Hair follicular keratinocyte (primary cell): ENCODE data around the gene FABP2. TPM values are rescaled to one million over a fixed set of nuclear protein-coding genes. Genes with fewer than 3 reads are reported as not detected.

Experiments used
- total RNA-seq: library from RNA; depleted of rRNA; stranded (reverse); fragments of >200 nt; gene quantifications from 2 replicates; pipeline ENCODE4 v1.2.3, GENCODE V29; 2015

The FABP2 gene
- total RNA-seq = not detected in 2 replicates

DNA sequence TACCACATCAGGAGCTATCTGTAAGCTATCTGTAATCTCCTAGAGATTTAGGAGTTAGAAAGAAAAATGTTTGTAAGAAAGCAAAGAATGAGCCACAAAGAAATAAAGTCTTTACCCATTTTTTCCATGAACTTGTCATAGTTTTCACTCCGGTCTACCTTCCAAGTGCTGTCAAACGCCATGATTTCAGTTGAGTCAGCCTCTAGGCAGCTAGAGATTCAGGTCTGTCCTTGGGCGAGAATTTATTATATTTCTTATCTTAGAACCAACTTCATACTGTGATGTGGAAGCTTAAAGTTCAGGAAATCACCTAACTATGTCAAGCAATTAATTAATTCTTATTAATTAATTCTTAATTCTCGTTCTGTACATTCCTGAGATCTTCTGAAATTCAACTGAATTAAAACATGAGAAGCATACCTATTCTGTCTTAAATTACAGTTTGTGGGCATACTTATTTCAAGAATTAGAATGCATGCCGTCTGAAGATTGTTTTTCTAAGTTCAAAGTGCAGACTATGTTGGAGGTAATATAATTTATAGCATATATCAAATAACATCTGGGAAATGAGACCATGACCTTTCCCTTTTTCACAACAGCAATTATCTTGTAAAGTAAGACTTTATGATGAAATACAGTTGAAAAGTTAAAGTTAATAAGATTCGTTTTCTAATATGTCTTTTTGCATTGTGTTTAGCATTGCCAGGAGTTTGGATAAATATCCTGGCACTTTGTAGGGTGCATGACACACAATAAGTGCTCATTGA lies at the start of gene FABP2:
Gene FABP2, minus strand, starts transcription at position 218 of the 767 bp plus-strand sequence. Its CDS starts 36 bp downstream, at position 182.

Other genes with a start within 250 kb of the FABP2 start
- not detected in 2 replicates for gene MYOZ2, start 186.3 kb downstream of the FABP2 start, total RNA-seq
- gene USP53, start 109.4 kb downstream of the FABP2 start, total RNA-seq = 16.5 and 27.1 TPM in 2 replicates